GM12875 (cell line): Measurements from ENCODE around the gene ARHGAP20.

Experiments
- H3K4me3 ChIP-seq: one replicate; pipeline ENCODE4 v1.5.1; 2011; ENCODE audit warnings: low read depth, low read length, control low read depth
- TF ChIP-seq, protein P1 (sequence below): IDR thresholded peaks from 2 replicates; pipeline ENCODE4 v1.5.1; 2011; ENCODE audit warnings: low read depth, mild to moderate bottlenecking, control low read depth, inconsistent platforms, low read length, moderate library complexity, borderline replicate concordance; ENCODE audit not compliant: insufficient read depth

ARHGAP20 gene

DNA sequence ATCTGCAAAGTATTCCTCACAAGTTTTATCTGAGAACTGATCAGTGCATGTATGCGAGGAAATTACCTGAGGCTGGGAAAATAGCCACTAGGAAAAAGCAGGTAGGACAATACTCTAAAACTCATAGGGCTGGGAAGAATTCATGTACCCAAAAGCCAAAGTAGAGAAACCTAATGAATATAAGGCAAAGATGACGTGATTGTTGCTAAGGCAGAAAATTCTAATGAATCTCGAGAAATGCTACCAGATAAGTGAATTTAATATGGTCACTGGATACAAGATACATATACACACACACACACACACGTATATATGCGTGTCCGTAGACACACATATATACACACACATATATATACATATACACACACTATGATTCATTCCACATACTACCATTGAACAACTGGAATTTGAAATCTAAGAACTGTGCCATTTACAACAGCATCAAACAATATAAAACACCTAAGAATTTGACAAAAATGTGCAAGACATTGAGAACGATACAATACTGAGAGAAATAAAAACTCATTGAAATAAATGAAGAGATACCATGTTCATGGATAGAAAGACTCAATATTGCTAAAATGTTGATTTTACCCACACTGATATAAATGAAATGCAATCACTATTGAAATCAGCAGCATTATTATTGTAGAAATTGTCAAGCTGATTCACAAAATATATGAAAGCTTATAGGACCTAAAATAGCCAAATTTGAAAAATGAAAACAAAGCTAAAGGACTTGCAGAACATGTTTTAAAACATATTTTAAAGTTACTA, 46.4 kb downstream of the ARHGAP20 start:
- TF ChIP-seq, protein P1, sequence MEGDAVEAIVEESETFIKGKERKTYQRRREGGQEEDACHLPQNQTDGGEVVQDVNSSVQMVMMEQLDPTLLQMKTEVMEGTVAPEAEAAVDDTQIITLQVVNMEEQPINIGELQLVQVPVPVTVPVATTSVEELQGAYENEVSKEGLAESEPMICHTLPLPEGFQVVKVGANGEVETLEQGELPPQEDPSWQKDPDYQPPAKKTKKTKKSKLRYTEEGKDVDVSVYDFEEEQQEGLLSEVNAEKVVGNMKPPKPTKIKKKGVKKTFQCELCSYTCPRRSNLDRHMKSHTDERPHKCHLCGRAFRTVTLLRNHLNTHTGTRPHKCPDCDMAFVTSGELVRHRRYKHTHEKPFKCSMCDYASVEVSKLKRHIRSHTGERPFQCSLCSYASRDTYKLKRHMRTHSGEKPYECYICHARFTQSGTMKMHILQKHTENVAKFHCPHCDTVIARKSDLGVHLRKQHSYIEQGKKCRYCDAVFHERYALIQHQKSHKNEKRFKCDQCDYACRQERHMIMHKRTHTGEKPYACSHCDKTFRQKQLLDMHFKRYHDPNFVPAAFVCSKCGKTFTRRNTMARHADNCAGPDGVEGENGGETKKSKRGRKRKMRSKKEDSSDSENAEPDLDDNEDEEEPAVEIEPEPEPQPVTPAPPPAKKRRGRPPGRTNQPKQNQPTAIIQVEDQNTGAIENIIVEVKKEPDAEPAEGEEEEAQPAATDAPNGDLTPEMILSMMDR = no peak
- no peak overlapping the region for H3K4me3 ChIP-seq

DNA sequence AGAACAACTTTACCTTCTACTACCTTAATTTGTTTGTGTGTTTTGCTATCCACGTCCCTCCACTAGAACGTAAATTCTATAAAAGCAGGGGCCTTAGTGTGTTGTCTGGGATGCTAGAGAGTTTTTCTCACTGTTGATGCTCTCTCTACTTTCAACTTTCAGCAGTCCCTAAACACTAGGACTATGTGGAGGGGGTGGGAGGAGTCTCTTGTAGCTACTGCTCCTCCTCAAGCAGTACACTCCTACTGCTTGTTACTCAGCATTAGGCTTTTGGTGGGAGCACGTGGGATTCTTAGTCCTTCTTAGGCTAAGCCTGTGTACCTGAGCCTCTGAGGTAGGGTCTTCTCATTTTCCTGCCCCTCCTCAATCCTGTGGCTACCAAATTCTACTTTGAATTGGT, 56.3 kb downstream of the ARHGAP20 start:
- TF ChIP-seq, protein P1 = no peak
- no peak overlapping the region for H3K4me3 ChIP-seq

DNA sequence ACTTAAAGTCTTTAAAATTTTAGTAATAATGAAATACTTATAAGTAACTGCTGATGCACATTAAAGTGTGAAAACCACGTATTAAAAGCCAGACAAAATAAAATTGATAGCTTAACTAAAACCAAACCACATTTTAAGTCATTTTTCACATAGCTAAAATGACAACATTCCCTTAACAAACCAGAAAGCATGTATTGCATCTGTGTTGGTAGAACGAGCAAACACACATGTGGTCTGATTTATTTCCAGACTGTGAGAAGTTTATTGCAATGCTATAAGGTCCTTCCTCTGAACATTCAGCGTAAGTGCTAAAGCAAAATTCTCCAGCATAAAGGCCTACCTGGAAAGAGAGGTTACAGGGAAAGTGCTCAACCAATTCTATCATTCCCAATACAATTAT, 57.8 kb downstream of the ARHGAP20 start:
- H3K4me3 ChIP-seq = no peak overlapping the region
- TF ChIP-seq, protein P1 = no peak

DNA sequence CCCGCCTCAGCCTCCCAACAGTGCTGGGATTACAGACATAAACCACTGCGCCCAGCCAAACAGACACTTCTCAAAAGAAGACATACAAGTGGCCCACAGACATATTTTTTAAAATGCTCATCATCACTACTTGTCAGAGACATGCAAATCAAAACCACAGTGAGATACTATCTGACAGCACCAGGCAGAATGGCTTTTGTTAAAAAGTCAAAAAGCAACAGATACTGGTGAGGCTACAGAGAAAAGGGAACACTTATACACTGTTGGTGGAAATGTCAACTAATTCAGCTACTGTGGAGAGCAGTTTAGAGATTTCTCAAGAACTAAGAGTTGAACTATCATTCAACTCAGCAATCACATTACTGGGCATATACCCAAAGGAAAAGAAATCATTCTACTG, 67.0 kb downstream of the ARHGAP20 start:
- TF ChIP-seq, protein P1 = no peak
- H3K4me3 ChIP-seq = no peak overlapping the region

DNA sequence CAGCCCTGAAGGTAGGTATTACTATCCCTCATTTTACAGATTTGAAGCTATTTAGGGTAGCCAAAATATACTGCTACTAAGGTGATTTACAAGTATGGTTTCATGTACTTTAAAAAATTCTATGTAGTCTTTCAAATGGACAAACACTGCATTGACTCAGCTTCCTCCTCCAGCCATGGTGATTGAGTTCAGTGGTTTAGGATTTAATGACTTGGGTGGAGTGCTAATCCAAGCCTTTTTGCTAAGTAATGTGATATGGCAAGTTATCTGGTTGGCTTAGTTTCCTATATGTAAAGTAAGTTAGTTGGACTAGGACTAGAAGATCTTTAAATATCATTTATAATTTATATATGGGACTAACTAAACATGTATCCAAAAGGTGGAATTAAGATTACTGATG, 77.9 kb downstream of the ARHGAP20 start:
- TF ChIP-seq, protein P1 = no peak
- no peak overlapping the region for H3K4me3 ChIP-seq

DNA sequence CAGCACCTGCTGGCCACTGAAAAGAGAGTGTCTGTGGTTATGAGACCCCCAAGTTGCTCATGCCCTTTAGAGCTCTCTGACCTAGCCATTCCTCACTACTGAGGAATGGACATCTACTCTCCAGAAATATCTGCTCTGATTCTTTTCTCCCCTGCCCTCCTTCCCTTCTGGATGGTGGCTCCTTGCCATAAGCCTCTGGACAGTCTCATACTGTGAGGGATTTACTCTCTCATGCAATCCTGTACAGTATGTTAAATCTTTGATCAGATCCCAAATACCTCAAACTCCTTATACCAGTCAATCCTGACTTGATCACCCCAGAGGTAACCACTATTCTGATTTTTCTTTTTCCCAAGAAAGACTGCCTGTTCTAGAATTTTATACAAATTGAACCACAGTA, 80.7 kb downstream of the ARHGAP20 start:
- TF ChIP-seq, protein P1 = no peak
- no peak overlapping the region for H3K4me3 ChIP-seq

DNA sequence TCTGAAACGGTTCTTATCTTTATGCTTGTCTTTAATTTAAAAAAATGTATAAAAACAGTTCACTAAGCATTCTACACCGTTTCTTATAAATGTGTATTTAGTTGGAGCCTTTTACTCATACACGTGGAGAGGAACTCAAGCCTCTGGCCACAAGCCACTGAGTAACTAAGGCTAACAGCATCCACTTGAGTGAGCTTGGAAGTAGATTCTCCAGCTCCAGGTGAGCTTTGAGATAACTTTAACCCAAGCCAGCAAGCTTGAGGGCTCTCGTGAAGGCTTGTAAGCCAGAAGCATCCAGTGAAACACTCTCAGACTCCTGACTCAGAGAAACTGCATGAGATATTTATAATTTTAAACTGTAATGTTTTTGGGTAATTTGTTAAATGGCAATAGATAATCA, 82.6 kb downstream of the ARHGAP20 start:
- H3K4me3 ChIP-seq = no peak overlapping the region
- TF ChIP-seq, protein P1 = no peak
